AG04450 (cell line): Measurements from ENCODE around the gene RASGRF2. TPM values are rescaled to one million over a fixed set of nuclear protein-coding genes. Genes with fewer than 3 reads are reported as not detected.

Experiments used
- CTCF ChIA-PET: fragments of 300-600, 350-600 bp; formaldehyde crosslinking; extraction: SDS; loops from one replicate; lab custom pipeline; 2022; ENCODE audit warnings: antibody characterized with exemption, inconsistent platforms; lab: Charles Lee
- POLR2A ChIA-PET: fragments of 350-600 bp; formaldehyde crosslinking; extraction: SDS; loops from one replicate; lab custom pipeline; 2021; ENCODE audit warnings: antibody characterized with exemption, inconsistent platforms; lab: Yijun Ruan, JAX
- DNase-seq: peaks from one replicate; pipeline ENCODE4 v3.0.0-alpha.2; 2011; ENCODE audit warnings: low read depth, low spot score
- H3K27ac ChIP-seq: one replicate; pipeline ENCODE4 v1.5.1; 2012; ENCODE audit warnings: low read depth, low read length, control low read depth
- H3K27me3 ChIP-seq: one replicate; pipeline ENCODE4 v1.6.0; 2012; ENCODE audit warnings: low read length; ENCODE audit not compliant: control insufficient read depth, insufficient read depth
- H3K4me3 ChIP-seq: 2 replicates; pipeline ENCODE4 v1.5.1; 2011; ENCODE audit warnings: mild to moderate bottlenecking, low read depth, low read length, control low read depth
- H3K9me3 ChIP-seq: 2 replicates; pipeline ENCODE4 v1.5.1; 2012; ENCODE audit warnings: low read length; ENCODE audit not compliant: control insufficient read depth, insufficient read depth
- polyA plus RNA-seq: library from polyadenylated mRNA; depleted of rRNA; stranded (reverse); fragments of >200 nt; gene quantifications from 2 replicates; pipeline ENCODE4 v1.2.3, GENCODE V29; 2011
- TF ChIP-seq, protein P1 (sequence below): IDR thresholded peaks from 2 replicates; pipeline ENCODE4 v1.5.1; 2011; ENCODE audit warnings: low read depth, low read length, control low read depth, inconsistent platforms

RASGRF2 gene
- polyA plus RNA-seq, 1 experiment = 19.5 TPM

DNA sequence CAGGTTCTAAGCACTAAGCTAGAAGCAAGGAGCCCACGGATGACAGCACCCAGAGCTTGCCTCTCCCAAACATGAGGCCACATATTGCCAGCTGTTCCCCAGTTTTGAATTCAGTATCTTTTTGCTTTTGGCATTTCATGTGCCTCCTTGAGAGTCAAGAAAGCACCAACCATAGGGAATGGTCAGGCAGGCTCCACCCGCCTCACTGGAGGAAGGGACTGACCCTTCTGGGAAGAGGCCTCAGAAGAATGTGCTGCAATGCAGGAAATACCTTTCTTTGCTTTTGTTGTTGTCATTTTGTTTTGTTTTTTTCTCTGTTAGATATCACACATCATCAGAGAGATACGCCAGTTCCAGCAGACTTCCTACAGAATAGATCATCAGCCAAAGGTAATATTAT lies 259.2 kb downstream of the RASGRF2 start:
- no peaks in the 10 kb centered on the region for H3K27me3 ChIP-seq
- H3K9me3 ChIP-seq = no peaks in the 10 kb centered on the region
- H3K27ac ChIP-seq = no peak overlapping the region
- no peak overlapping the region for H3K4me3 ChIP-seq
- no peak for DNase-seq
- CTCF ChIA-PET = interaction anchor here (0.7 to 1.0 kb wide), 3 partner anchors 13 to 17 kb away, joined by 3 to 4 read pairs (median 3); no protein-coding TSS in a partner anchor
- TF ChIP-seq, protein P1, sequence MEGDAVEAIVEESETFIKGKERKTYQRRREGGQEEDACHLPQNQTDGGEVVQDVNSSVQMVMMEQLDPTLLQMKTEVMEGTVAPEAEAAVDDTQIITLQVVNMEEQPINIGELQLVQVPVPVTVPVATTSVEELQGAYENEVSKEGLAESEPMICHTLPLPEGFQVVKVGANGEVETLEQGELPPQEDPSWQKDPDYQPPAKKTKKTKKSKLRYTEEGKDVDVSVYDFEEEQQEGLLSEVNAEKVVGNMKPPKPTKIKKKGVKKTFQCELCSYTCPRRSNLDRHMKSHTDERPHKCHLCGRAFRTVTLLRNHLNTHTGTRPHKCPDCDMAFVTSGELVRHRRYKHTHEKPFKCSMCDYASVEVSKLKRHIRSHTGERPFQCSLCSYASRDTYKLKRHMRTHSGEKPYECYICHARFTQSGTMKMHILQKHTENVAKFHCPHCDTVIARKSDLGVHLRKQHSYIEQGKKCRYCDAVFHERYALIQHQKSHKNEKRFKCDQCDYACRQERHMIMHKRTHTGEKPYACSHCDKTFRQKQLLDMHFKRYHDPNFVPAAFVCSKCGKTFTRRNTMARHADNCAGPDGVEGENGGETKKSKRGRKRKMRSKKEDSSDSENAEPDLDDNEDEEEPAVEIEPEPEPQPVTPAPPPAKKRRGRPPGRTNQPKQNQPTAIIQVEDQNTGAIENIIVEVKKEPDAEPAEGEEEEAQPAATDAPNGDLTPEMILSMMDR = no peak
- POLR2A ChIA-PET = no interaction called here

DNA sequence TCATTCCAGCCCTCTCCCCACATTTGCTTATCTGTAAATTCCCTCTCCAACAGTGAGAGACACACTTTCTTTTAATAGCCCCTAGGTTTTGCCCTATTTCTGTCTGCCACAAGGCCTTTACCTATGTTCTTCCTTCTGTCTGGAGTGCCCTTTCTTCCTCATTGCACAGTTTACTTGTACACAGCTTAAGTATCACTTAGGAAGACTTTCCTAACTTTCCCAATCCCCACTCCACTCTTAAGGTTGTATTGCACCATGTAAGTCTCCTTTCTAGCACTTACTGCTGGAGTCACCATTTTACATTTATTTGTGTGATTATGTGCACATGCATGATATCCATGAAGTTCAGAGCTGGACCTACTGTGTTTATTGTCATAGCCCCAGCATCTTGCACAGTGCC lies 262.1 kb downstream of the RASGRF2 start:
- no peak for DNase-seq
- no peaks in the 10 kb centered on the region for H3K27me3 ChIP-seq
- TF ChIP-seq, protein P1 = no peak
- ChIA-PET CTCF (no interaction called here), POLR2A (no interaction called here)
- H3K27ac ChIP-seq = no peak overlapping the region
- no peaks in the 10 kb centered on the region for H3K9me3 ChIP-seq
- no peak overlapping the region for H3K4me3 ChIP-seq

DNA sequence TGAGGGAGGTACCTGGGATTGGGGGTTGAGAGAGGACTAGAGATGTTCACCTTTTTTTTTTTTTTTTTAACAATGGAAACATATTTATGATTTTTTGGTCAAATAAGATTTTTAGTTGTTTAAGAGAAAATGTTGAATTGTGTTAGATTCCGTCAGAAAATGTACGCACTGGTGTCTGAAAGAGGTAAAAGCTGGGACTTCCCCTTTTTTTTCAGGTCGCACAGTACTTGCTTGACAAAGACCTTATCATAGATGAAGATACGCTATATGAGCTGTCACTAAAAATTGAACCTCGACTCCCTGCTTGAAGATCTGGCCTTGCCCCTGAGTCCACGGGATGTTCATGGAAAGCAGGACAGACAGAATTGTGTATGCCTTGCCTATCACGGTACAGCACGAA lies 265.3 kb downstream of the RASGRF2 start:
- Histone ChIP-seq H3K27me3 (no peaks in the 10 kb centered on the region), H3K9me3 (no peaks in the 10 kb centered on the region), H3K27ac (no peak overlapping the region), H3K4me3 (no peak overlapping the region)
- ChIA-PET POLR2A (no interaction called here), CTCF (no interaction called here)
- TF ChIP-seq, protein P1 = no peak
- no peak for DNase-seq

DNA sequence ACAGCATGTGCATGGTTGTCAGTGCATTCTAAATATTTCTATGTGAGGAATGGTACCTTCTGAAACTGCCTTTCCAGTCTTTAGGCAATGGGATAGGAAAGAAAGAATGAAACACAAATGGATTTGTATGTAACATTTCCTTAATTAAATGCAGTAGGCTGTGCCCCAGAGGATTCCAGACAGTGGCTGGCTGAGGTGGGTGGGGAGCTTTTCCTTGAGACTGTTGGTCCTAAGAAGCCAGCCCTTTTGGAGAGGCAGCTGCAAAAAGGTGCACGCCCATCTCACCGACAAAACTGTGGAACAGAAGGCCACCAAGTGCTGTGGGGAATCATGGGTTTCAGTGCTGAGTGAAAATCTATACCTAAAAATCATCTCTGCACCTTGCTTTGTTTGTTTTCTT lies 266.1 kb downstream of the RASGRF2 start:
- Histone ChIP-seq H3K27ac (no peak overlapping the region), H3K9me3 (no peaks in the 10 kb centered on the region), H3K27me3 (no peaks in the 10 kb centered on the region), H3K4me3 (no peak overlapping the region)
- POLR2A ChIA-PET = no interaction called here
- TF ChIP-seq, protein P1 = no peak
- CTCF ChIA-PET = interaction anchor here (0.6 kb wide), 1 partner anchor 539 kb away, joined by 3 read pairs; no protein-coding TSS in a partner anchor
- no peak for DNase-seq

DNA sequence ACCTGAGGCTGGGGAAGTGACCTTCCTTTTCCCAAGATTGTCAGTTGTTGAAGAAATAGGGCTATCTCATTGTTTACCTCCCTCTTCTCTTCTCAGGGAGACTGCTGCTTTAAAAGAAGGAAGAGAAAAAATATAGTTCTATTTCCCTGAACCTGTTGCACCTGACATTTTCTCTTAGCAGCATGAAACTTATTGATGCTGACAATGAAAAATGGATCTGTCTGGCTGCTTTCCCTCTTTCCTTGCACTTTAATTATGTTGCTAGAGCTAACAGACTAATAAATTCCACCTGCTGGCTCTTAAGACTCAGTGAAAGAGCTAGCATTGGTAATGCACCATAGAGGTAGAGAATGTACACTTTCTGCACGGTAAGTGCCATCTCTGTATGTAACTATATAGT lies 266.8 kb downstream of the RASGRF2 start:
- ChIA-PET CTCF (no interaction called here), POLR2A (no interaction called here)
- TF ChIP-seq, protein P1 = no peak
- H3K4me3 ChIP-seq = no peak overlapping the region
- H3K27ac ChIP-seq = no peak overlapping the region
- H3K9me3 ChIP-seq = no peaks in the 10 kb centered on the region
- H3K27me3 ChIP-seq = no peaks in the 10 kb centered on the region
- DNase-seq = no peak
